HG03457 (cell line): ENCODE measurements around the gene CFAP77.
"Not testable (repeated sequence)": the region's sequence is repeated elsewhere in the genome, so short reads cannot be mapped to it uniquely, and the experiment has no call there.

Experiments used
- ATAC-seq: cut with Tn5 transposase; IDR thresholded peaks from one replicate; pipeline ENCODE4 v1.9.1; 2021; ENCODE audit warnings: moderate number of reproducible peaks; ENCODE audit not compliant: unreplicated experiment

Gene CFAP77

DNA sequence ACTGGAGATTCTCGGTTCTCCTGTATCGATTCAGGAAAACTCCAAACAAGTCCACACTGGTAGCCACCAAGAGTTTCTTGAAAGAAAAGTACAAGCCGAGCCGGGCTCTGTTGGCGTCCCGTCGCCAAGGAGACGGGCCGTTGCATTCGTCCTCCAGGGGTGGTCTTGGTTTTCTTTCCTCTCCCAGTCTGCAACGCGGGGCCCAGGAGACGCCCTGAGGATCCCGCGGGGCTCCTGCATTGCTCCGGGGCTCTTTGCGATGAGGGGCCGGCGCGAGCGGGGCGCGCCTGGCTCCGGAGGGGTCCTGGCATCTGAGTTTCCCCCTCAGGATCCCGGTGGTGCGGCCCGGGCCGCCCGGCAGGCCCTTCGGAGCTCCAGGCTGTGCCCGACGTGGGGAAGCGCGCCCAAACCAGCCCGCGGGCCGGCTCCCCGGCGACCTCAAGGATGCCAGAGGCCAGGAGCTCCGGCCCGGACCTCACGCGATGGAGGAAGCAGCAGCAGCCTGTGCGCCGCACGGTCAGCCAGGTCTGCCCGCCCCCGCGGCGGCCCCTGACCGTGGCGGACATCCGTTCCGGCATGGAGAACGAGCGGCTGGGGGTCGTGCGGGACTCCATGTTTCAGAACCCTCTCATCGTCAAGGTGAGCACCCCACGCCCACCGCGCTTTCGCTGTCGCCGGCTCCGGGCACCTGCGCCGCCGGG is at the start of gene CFAP77:
Gene CFAP77, plus strand, starts transcription at position 384 of the 701 bp plus-strand sequence. Its CDS starts 61 bp downstream, at position 445.
- no peak for ATAC-seq

DNA sequence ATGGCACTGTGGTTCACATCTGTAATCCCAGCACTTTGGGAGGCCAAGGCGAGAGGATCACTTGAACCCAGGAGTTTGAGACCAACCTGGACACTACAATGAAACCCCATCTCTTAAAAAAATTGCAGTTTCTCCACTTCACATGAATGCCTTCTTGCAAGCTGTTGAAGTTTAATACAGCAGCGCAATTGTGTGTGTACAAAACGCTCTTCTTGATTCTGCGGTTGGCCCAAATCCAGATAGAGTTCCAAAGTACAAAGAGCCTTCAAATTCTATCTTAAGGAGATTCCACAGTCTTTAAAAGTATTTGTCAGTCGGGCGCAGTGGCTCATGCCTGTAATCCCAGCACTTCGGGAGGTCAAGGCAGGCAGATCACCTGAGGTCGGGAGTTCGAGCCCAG is 45.9 kb upstream of the CFAP77 start:
- no peak for ATAC-seq

DNA sequence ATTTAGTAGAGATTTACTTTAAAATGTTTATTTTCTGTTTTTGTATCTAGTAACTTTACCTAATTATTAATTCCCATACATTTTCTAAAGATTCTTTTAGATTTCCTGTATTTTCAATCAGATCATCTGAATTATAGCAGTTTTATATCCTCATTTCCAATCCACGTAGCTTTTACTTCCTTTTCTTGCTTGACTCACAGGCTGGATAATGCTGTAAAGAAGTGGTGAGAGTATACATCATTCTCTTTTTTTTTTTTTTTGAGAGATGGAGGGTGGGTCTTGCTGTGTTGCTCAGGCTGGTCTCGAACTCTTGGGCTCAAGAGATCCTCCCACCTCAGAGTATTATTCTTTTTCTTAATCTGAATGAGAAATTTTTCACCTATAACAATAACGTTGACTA is 44.0 kb upstream of the CFAP77 start:
- ATAC-seq = no peak

DNA sequence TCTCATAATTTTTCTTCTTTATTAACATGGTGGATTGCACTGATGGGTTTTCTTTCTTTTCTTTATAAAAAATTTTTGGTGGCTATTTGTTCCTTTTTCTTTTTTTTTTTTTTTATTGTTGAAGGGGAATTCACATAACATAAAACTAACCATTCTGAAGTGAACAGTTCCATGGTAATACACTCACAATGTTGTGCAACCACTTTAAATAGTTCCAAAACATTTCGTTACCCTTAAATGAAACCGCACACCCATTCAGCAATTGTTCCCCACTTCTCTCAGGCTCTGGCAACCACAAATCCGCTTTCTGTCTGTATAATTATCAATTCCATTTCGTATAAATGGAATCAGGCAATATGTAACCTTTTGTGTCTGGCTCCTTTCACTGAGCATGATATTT is 43.5 kb upstream of the CFAP77 start:
- no peak for ATAC-seq

DNA sequence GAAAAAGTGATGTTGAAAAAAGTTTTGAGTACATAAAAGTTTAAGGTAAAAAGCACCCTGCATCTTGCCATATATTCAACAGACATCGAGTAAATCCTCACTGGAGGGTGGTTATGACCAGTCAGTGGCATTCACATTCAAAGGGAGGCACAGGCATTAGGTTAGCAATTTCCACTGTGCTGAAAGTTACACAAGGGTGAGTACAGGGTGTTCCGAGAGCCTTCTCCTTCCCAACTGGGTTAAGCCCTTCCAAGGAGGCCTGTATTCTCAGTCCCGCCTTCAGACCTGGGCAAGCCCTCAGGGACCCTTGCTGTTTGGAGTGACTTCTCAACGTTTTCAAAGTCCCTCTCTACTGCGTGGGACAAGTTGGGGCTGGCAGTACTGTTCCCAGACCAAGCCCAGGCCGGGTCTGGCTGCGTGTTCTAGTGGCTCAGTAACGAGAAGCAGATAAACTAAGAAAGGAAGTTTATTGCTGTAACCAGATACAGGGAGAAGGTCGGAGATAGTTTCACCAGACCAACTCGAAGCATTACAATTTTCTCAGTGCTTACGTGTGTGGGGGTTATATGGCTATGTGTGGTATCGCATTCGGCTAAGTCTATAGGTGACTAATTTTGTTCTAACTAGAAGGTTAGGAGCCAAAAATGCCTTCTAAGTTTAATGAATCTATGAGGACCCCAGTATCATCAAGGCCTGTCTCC is 42.2 kb upstream of the CFAP77 start:
- no peak for ATAC-seq

DNA sequence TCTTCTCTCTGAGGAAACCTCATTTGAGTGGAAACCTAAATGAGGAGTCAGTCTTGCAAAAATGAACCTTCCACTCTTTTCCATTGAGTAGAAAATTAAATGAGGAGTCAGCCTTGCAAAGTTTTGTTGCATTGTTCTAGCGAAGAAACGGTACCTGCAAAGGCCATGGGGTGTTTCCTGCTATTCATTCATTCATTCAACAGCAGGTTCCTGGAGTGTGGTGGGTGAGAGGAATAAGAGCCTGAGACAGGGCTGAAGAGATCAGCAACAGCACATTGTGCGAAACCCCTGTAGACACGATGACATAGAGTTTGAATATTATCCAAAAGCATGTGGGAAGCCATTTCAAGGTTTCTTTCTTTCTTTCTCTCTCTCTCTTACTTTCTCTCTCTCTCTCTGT is 40.6 kb upstream of the CFAP77 start:
- no peak for ATAC-seq

DNA sequence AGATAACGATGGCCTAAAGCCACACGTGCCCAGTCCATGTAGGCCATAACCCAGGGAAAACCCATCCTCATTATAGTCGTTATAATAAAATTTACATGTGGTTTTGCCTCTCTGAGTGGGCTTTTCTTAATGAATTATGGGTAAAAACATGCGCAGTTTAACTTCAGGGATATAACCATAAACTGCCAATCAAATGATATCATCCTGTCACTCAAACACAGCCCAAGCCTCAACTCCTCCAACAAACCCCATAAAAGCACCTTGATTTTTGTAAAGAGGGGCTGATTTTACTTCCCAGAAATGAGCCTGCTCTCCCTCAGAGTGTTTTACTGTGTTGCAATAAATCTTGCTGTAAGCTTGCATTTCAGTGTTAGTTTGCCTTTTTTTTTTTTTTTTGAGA is 39.4 kb upstream of the CFAP77 start:
- ATAC-seq = no peak

DNA sequence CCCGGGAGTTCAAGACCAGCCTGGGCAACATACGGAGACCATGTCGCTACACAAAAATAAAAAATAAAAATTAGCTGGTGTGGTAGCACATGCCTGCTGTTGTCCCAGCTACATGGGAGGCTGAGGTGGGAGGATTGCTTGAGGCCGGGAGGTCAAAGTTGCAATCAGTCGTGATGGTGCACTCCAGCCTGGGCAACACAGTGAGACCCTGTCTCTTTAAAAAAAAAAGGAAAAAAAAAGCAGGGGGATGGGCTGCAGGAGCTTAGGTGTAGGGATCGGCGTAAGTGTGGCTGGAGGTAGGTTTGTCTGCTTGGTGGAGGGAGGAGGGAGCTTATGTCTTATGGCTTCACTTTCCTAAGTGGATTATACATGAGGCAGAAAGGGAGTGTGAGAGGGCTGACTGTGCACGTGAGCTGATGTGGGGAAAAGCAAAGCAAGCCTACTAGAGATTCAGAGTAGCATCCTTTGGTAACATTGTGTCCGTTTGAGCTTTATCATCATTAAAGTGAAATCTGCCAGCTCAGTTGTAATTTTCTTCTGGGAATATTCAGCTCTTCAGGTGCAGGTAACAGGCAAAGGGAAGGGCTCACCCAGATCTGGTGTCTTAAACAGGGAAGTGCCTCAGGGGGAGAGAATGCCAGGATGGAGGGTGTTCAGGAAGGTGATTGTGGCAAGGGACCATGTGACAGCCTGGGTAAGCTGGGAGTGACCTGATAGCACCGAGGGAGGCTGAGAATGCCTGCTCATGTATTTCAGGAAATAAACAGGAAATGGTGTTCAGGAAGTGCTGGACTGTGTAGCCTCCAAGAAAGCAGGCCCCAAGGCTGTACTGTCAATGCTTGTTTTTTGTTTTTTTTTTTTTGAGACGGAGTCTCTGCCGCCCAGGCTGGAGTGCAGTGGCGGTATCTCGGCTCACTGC is 37.6 kb upstream of the CFAP77 start:
- no peak for ATAC-seq

DNA sequence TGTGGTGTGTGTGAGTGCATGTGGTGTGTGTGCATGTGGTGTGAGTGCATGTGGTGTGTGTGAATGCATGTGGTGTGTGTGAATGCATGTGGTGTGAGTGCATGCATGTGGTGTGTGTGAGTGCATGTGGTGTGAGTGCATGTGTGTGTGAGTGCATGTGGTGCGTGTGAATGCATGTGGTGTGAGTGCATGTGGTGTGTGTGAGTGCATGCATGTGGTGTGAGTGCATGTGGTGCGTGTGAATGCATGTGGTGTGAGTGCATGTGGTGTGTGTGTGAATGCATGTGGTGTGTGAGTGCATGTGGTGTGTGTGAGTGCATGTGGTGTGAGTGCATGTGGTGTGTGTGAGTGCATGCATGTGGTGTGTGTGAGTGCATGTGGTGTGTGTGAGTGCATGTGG is 32.2 kb upstream of the CFAP77 start:
- ATAC-seq = not testable (repeated sequence)

DNA sequence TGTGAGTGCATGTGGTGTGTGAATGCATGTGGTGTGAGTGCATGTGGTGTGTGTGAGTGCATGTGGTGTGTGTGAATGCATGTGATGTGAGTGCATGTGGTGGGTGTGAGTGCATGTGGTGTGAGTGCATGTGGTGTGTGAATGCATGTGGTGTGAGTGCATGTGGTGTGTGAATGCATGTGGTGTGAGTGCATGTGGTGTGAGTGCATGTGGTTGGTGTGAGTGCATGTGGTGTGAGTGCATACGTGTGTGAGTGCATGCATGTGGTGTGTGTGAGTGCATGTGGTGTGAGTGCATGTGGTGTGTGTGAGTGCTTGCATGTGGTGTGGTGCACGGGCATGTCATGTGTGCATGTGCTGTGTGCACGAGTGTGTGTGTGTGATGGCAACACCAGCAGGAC is 31.6 kb upstream of the CFAP77 start:
- ATAC-seq = not testable (repeated sequence)

DNA sequence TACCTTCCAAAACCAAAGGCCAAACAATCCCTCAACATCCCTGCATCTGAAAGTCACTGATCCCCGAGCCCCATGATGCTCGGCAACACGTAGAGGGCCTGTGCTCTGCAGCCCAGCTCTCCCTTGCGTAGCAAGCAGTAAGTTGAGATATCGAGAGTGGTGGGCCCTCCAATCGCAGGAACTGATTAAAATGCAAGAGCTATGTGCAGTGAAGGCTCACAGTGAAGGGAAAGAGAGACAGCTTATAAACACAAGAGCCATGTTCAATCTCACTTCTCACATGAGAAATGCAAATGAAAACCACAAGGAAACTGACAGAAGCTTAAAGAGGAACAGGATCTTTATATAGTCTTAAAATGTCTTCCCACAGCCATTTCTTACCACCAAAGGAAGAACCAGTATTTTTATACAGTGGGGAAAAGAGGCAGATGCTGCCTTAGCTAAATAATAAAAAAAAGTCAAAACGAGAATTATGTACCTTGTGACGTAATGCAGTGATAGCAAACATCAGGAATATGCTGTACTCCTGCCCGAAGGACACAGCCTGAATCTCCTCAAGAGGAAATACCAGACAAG is 28.0 kb upstream of the CFAP77 start:
- no peak for ATAC-seq

DNA sequence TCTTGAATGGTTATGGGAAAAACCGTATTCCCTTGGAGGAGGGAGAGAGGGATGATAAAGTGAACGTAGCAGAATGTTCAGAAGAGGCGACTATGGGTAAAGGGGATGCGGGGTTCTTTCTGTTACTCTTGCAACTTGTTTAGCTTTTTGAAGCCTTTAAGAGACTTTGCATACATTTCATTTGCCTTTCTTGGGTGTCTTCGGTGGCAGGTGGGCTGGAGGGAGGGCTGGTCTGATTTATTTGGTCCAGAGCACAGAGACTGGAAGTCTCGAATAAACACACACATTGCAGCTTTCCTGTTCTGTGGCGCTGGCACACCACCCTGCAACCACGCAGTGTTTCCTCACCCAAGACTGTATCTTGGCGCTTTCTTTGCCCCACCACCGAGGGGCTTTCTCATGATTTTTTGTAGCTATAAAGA is 26.5 kb upstream of the CFAP77 start:
- ATAC-seq = peak; percentile 37

DNA sequence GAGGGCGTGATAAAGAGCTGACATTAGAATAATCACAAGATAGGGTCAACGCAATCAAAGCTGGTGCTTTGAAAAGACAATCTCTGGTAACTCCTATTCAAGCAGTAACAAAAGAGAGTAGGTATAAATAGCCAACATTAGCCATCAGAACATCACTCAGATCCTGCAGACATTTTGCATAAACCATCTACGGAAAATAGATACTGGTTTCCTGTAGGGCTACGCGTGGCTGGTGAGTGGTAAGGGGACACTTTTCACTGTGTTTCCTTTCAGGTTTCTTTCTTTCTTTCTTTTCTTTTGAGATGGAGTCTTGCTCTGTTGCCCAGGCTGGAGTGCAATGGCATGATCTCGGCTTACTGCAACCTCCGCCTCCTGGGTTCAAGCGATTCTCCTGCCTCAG is 25.6 kb upstream of the CFAP77 start:
- no peak for ATAC-seq

DNA sequence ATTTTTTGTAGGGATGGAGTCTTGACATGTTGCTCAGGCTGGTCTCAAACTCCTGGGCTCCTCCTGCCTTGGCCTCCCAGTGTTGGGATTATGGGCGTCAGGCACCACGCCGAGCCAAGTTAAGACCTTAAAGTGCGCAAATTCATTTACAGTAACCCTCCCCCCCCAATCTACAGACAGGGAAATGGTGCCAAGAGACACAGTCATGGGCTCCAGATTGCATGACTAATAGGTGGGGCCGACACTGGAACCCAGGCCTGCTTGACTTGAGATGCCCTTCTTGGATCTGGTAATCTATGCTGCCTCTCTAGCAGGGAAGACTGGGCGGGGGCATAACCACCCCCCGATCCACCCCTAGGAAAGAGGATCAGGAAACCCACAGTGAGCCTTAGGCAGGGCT is 22.9 kb upstream of the CFAP77 start:
- no peak for ATAC-seq

DNA sequence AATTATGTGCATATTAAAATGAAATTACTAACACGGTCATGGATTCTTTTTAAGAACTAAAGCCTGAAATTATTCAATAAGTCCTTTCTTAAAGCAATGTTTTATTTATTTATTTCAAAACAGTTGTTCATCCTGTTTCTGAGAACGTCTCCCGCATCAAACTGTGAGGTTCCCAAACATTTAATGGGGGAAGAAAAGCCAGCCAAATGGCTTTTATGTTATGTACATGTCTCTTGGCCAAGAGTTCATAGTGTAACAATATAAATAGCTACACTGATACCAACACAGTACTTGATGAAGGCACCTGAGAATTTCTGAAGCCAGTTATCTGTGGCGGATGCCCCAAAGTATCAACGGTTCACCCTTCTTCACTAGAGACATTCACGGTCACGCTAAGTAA is 19.0 kb upstream of the CFAP77 start:
- no peak for ATAC-seq

DNA sequence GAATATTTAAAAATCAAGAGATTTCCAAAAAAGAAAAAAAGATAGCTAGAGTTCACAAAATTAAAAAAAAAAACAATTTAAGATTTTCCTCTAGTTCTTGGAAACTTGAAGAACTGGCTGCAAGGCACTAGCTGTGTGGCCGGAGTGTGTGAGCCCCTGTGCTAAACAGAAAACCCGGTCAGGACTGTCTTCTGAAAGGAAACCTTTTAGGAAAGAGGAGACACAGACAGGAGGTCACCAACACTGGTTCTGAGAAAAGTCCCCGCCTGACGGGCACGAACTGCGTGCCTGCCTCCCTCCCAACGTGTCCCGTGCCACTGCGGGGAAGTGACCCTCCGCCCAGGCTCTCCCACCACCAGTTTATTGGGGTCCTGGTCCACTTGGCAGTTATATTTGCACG is 18.6 kb upstream of the CFAP77 start:
- no peak for ATAC-seq

DNA sequence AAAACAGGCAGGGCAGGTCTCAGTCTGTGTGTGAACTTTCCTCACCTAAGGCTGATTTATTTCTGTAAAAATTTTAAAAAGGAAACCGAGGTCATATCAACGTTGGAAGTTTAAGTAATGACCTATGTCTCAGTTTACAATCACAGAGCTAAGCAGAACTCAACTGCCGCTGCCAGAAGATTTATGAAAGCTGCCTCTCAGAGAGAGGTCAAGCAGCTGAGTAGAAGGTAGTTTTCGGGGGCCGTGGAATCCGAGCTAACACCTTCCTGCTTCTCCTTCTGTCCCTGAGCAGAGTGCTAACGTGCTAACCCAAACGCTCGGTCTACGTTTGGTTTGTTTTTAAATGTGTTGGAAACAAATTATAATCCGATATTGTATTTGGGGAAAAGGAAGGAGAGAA is 14.5 kb upstream of the CFAP77 start:
- no peak for ATAC-seq

DNA sequence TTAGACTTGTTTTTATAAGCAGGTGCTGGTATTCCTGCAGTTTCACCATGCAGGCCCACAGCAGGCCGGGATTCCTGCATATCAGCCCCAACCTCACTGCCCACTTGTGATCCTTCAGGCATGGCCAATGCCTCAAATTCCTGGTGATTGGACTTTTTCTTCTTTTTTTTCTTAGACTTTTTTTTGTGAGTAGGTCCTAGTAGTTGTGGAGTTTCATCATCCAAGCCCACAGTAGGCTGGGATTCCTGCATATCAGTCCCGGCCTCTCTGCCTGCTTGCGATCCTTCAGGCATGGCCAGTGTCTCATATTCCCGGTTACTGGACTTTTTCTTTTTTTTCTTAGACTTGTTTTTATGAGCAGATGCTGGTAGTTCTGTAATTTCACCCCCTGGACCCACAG is 8.2 kb upstream of the CFAP77 start:
- no peak for ATAC-seq

DNA sequence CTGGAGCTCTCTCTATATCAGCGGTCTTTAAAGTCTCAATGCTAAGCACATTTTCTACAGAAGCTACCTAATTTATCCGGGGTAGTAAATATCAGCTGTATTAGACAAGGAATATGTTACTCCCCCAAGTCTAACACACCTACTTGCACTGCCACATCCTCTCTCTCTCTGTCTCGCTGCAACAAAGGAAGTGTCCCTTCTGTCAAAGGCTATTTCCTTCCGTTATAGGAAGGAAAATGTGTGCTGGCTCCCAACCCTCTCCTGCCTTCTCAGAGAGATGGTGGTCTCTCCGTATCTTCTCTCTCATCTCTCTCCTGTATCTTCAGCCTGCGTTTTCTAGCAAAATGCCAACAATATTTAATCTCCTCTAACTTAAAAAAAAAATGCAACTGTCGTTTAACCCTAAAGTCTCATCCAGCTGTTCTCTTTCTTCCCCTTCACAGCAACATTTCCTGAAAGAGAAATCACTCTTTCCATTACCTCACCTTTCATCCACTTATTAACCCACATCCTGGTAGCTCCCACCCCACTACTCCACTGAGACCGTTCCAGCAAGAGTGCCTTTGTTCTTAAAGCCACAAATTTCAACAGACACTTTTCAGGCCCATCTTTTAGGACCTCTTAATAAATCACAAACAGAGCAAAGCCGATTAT is 5.7 kb upstream of the CFAP77 start:
- ATAC-seq = no peak

DNA sequence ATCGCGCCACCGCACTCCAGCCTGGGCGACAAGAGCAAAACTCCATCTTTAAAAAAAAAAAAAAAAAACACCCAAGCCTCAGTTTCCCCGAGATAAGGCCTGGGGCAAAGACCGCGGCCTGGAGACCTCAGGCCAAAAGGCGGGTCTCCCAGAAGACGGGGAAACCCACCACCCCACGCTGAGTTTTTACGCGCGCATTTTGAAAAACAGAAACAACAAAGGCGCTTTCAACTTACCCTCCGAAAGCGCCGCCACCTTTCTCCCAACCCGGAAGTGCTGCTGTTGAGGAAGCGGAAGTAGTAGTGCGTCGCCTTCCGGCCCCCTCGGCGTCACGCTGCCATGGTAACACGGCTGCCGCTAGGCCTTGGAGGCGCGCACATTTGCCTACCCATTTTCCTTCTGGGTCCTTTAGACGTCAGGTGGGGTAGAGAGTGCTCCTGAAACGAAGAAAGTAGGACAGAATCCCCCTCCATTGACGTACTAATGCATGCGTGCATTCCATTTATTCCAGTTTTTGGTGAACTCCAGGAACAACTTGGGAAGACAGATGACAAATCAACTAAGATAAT is 3.4 kb upstream of the CFAP77 start, which contains the start of gene TTF1:
Gene TTF1, minus strand, starts transcription at position 287 of the 569 bp plus-strand sequence. CDS start 4,019 bp downstream, outside the sequence.
- peak; percentile 39 for ATAC-seq
